Keratinocyte (primary cell): ENCODE data around the gene AGFG1.

Experiments
- CTCF ChIP-seq, 3 experiments: IDR thresholded peaks in 1 of 3; conservative IDR thresholded peaks in 1 of 3; optimal IDR thresholded peaks in 1 of 3; 2 replicates in 2 of 3; 3 replicates in 1 of 3; pipeline versions ENCODE3 to v1.5.1; 2011; ENCODE audit warnings: low read length in 3 of 3, mild to moderate bottlenecking in 3 of 3, moderate library complexity in 2 of 3, control low read depth in 1 of 3, inconsistent platforms in 1 of 3; ENCODE audit not compliant: insufficient read depth in 2 of 3; ENCODE audit errors: extremely low read depth in 1 of 3
- EZH2 ChIP-seq: IDR thresholded peaks from one replicate; pipeline ENCODE4 v1.6.1; 2012; ENCODE audit warnings: inconsistent platforms, mild to moderate bottlenecking, low read length, moderate library complexity

DNA sequence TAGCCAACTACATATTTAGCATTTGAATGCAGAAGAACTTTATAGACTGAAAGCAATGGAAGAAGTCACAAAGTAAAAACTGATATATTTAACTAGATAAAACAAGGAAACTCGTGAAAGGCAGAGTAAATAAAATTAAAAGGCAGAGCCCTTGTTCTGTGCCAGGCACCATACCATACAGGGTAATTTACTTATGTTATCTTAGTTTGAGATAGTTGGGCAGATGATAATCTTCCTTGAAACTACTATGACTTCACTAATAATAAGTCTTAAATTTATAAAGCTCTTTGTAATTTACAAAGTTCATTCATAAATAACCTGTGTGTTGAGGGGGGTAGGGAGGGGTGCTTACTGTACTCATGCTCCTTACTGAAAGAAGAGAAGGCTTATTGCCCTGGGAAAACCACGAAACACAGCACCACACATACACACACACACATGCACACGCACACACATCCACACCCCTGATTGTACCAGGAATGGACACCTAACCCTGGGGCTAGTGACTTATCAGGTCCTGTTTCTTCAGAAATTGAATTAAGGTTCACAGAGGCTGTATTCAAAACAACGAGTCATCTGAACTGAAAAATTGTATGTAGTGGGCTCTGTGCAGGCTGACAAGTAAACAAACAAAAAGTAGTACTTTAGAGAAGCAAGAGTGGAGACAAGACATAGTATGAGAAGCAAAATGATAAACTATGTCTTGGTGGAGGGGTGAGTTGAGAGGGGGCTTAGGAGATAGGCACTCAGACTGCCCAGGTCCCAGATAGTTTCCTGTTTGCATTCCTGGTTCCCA lies 38.1 kb downstream of the AGFG1 start:
- TF ChIP-seq CTCF (optimal IDR thresholded peaks at IDR 0.05 in 1 of 3, IDR thresholded peaks at IDR 0.05 in 1 of 3, conservative IDR thresholded peaks at IDR 0.05 in 1 of 3; ENCODE audit: extremely low read depth in 1 of 3, insufficient read depth in 2 of 3, low read length in 3 of 3) (no peak), EZH2 (no peak)
